SW 1271 (cell line): Measurements from ENCODE around the gene BCL2L15.
A peak's percentile ranks its signal among the peaks of the same experiment; 100 is the strongest.

ENCODE experiments used
- DNase-seq, 2 experiments: peaks; one replicate each; lab custom pipeline; 2025; lab: John Stamatoyannopoulos, UW

Gene BCL2L15

GRCh38 chr1:113887402-113888175 lies at the start of gene BCL2L15:
Gene BCL2L15 (minus strand): TSS chr1:113887581. CDS start chr1:113887375, 206 bp downstream.
- DNase-seq, result no peak

DNA sequence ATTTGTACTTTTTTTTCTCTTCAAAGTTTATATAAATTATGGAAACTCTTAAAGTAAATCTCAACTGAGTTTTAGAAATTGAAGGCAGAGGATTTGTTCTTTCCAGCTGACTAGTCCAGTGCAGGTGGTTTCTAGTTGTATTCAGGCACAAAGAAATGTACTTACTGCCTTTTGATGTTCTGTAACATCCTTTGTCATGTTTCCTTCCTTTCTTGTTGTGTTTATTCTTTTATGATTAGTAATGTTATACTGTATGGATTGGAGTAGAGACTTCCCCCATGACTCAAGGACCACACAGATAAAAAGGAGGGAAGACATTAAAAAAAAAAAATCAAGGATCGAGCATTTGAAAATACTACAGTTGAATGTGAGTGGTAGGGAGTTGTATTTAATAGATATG lies 49.8 kb upstream of the BCL2L15 start:
- DNase-seq, result no peak

DNA sequence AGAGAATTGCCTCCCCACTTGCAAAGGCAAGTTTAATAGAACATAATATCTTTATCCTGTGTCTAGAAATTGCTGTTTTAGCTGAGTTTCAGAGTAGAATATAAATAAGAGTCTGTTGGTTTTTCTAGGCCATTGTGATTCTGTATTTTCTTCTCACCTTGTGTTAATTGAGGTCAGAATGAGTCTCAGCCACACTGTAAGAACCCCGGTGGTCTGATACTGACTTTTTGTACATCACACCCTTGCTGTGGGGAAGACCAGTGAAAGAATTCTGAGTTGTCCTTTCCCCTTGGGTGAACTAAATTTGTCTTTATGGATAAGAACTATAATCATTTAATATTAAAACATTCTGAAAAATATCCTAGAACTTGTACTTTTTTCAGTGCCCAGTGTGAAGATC lies 48.6 kb upstream of the BCL2L15 start:
- DNase-seq, result no peak

GRCh38 chr1:113935176-113935575 lies 47.8 kb upstream of the BCL2L15 start:
- DNase-seq, result no peak

GRCh38 chr1:113934511-113935055 lies 47.2 kb upstream of the BCL2L15 start:
- no peak for DNase-seq

DNA sequence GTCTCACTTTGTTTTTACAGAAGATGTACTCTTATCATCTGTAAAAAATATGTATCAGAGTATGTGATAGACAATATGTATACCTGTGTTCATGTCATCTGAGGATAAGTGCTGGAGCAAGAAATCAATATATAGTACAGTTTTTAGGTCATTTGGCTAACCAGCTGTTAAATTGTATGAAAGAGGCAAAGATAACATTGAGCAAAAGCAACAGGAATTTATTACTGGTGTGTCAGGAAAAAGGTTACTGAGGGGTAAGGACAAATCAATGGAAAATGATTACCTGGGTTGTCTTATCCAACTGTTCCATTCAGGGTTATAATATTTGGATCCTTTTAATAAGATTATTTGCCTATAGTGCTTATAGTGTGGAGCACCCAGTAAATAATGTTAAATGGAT lies 46.6 kb upstream of the BCL2L15 start:
- DNase-seq, result no peak

GRCh38 chr1:113931451-113931851 lies 44.1 kb upstream of the BCL2L15 start:
- no peak for DNase-seq

DNA sequence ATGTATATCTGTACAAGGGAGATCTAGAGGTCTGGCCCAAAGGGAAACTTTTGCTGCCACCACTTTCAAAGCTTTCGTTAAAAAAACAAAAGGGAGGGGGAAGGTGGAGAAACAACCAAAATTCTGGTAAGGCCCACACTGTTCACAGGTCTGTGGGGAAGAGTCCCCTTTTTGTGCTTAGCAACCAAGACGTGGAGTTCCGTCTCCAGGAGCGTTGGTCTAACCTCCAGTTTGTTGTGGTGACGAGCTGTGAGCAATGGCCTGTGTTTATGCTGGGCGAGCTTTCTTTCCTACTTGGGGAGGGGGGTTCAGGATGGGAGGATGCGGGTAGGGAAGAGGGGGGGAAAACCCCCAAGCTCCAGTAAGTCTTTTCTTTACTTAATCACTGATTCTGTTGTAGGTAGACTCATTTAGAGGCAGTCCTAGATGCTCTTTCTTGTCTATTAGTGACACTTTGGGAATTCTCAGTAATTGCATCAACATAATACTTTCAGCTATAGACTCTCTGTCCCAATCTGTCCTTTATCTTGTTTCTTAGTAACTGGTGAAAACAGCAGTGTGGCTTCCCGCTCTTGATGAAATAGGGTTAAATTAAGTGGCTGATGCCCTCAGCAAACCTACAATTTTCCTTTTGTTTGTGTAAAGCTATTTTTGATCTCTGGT lies 43.2 kb upstream of the BCL2L15 start:
- DNase-seq, result peak in 1 of 2 experiments; percentile 64

- DNase-seq, result peak; percentile 41 to 50
Measured at GRCh38 chr1:113929750-113930498, 42.5 kb upstream of the BCL2L15 start.

DNA sequence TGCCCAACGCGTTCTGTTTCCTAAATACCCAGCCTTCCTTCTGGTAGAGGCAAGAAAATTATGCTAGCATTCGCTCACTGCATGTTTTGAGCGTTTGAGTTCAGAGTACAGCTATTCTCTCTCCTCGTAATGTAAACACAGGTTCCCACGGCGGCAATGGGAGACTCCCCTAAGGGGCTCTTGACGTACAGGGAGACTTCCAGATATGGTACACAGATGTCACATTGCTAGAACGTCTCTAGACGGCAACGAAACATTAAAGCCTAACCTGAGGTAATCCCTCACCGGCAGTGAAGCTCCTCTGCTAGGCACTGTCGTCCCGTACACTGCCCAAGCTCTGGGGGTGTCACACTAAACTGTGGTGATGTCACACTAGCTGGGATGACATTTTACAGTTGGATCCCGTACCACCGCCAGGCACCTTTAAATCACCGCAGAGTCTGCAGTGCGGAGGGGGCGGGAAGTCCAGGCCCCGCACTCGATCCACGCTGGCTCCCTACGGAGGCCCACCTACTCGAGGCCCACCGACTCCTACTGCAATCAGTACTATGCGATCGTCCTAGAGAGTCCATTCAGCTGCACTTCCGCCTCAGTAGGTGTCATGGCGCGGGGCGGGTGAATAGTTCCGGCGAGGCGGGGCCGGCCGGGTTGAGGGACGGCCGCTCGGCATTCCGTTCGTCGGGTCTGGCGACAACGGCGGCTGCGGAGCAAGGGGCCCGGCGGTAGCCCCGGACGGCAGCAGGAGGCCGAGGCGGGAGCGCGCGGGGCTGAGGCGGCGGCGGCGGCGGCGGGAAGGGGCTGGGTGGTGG lies 41.8 kb upstream of the BCL2L15 start, which contains the start of gene HIPK1:
HIPK1 (plus strand) TSS at position 384 of the 809 bp plus-strand sequence.
- DNase-seq, result peak; percentile 83 to 93

GRCh38 chr1:113928187-113928930 lies 41.0 kb upstream of the BCL2L15 start:
- no peak for DNase-seq

- DNase-seq, result no peak
Measured at GRCh38 chr1:113924473-113924872, 37.1 kb upstream of the BCL2L15 start.

GRCh38 chr1:113922957-113923356 lies 35.6 kb upstream of the BCL2L15 start:
- no peak for DNase-seq

DNA sequence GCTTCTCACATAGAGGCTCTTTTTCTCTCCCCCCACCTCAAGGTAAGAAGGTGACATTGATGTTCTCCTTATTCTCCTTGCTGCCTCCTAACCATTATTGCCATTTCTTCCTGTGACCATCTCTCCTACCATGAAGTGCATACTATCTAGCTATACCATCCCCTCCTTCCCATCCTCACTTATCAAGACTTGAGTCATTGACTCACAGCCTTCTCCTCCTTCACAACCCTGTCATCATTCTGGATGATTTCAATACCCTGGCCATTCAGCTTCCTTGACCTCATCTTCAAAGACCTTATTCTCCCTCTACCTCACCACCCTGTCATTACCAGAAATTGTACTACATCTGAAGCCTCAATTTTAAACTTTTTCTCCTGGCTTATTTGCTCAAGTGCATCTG lies 30.9 kb upstream of the BCL2L15 start:
- no peak for DNase-seq

DNA sequence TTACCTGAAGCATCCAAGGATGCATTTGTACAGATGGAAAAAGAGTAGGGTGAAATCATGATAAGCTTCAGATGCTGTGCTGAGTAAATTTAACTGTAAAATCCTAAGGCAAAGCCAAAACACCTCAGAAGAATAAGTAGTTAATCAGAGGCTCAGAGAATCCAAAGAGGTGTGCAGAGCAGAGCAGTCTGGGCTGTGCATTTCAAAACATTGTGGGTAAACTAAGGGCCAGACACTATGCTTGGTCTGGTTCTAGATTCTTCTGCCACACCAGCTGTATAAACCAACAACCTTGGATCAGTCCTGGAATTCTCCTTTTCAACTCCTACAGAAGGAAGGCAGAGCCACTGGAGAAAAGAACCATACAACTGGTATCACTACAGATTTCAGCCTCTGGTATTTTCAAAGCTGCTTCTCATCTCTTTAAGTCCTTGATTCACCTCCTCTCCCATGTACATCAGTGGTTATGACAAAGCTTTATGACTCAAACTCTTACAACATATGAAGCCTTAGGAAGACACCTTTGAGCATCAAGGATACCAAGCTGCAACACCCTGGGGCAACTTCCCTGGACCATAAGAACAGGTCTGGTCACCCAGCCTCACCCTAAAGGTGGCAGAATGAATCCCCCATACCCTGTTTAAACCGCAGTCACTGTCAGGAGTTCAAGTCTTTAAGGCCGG lies 30.2 kb upstream of the BCL2L15 start:
- no peak for DNase-seq

GRCh38 chr1:113916974-113917373 lies 29.6 kb upstream of the BCL2L15 start:
- no peak for DNase-seq

GRCh38 chr1:113913887-113914664 lies 26.7 kb upstream of the BCL2L15 start:
- DNase-seq, result no peak

- no peak for DNase-seq
Measured at GRCh38 chr1:113913312-113913668, 25.9 kb upstream of the BCL2L15 start.

DNA sequence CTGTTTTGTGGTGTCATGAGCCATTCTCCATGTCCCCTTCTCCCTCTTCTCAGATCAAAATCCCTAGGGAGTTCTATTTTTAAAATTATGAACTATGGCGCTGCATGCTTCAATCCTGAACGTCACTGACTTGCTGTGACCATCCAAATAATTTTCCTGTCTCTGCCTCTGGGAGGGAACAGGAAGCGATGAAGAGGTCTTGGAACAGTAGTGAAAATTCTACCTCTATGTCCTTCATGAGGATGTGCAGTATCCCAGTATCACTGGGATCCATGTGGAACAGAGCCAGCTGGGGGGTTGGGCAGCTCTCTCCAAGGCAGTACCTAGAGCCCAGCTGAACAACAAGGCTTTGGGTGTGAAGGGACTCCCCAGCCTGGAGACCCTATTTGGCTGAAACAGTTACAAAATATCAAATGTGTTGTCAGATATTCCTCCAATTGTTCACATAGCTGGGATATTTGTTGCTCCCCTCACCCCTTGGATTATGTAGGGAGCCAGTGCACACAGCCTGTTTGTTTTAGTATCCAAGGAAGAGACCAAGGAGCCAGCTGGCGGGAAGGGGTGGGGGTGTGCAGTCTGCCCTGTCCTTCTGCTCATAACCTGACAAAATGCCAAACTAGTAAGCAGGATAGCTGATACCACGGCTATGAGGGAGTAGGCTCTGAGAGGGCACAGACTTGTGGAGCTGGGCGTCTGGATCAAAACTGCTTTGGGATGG lies 25.4 kb upstream of the BCL2L15 start:
- DNase-seq, result peak in 1 of 2 experiments; percentile 27
